Stimulated activated CD4-positive, alpha-beta T cell treated with anti-CD3 and anti-CD28 coated beads, Interleukin-2, amount 100 ng/mL, for 4 hours (primary cell): ENCODE results near the gene PTK6.

Experiments used
- DNase-seq: peaks from one replicate; pipeline ENCODE4 v3.0.0-alpha.2; 2020; ENCODE audit warnings: low read depth

PTK6 gene

DNA sequence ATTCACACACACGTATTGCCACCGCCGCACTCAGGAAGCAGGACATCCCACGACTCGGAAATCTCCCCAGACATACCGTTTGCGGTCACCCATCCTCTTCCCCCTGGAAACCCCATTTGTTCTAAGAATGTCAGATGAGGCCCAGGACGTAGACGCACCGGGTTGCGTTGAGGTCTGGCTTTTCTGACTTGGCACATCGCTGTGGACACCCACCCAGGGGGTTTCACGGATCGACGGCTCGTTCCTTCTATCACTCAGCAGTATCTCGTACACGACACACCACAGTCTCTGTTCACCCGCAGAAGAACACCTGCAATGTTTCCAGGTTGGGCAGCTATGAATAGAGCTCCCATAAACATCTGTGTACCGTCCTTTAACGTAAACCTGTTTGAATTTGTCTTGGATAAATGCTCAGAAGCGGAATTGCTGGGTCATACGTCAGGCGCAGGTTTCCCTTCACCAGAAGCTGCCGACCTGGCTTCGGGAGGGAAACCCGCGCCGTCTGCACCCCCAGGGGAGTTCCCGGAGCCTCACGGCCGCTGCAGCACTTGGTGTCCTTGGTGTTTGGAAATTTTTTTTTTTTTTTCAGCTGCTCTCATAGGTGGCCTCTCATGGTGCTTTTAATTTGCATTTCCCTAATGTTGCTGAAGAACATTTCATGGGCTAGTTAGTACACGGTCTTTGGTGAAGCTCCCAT is 29.0 kb downstream of the PTK6 start:
- no peak for DNase-seq

DNA sequence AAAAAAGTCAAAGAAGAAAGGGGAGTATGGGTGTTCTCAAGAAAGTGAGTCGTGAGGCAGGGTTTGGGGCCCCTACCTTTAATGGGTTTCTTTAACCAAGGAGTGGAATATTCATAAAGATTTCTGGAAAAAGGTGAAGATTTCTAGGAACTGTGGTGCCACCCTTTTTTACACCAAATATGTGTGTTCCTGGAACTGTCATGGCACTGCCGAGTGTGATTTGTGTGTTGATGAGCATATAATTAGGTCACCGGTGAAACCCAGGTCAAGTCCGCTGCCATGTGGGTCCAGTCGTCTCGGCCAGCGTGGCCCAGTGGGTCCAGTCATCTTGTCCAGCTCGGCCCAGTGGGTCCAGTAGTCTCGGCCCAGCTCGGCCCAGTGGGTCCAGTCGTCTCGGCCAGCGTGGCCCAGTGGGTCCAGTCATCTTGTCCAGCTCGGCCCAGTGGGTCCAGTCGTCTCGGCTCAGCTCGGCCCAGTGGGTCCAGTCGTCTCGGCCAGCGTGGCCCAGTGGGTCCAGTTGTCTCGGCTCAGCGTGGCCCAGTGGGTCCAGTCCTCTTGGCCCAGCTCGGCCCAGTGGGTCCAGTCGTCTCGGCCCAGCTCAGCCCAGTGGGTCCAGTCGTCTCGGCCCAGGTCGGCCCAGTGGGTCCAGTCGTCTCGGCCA is 30.0 kb downstream of the PTK6 start:
- DNase-seq = no peak

DNA sequence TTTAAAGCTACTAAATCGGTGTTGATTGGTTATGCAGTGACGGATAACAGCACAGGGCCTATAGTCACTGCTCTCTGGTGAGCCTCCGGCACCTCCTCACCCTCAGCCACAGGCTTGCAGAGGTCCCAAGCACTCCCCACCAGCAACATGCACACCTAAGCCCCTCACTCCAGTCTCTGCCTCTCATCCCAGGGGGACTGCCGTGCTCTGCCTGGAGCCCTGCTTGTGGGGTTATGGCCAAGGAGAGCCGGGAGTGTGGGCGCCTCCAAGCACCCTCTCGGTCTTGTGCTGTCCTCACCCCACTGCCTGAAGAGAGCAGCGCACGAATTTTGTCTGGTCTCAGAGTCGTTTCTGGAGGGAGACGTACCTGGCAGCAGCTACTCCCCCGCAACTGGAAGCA is 31.5 kb downstream of the PTK6 start:
- DNase-seq = no peak

DNA sequence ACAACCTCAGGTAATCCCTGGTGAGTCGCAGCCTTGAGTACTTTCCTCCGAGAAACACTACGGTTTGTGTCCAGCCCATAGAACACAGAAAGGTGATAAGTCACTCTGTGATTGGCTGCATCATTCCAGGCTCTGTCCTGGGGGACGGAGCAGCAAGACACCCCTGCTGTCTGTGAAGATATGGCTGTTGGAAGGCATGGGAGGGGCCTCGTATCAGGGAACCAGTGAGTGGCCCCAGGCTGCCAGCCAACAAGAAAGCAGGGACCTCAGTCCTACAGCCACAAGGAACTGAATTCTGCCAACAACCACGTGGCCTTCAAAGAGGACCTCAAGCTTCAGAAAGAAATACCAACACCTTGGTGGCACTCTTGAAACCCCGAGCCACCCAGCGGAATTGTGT is 31.9 kb downstream of the PTK6 start:
- no peak for DNase-seq

DNA sequence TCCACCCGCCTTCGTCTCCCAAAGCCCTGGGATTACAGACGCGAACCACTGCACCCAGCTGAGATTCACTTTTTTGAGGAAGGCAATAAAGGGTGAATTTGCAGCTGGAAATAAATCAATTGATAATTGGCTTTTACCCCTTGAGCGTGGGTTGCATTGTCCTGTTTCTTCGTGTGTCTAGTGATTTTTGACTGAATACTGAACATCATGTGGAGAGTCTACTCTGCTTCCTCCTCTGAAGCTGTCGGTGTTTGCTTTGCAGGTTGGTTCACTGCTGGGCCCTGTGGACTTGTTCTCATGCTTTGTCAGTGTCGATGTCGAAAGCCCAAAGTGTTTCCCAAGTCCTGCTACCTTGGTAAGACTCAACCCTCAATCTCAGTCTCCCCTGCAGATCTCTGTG is 32.5 kb downstream of the PTK6 start:
- DNase-seq = no peak

DNA sequence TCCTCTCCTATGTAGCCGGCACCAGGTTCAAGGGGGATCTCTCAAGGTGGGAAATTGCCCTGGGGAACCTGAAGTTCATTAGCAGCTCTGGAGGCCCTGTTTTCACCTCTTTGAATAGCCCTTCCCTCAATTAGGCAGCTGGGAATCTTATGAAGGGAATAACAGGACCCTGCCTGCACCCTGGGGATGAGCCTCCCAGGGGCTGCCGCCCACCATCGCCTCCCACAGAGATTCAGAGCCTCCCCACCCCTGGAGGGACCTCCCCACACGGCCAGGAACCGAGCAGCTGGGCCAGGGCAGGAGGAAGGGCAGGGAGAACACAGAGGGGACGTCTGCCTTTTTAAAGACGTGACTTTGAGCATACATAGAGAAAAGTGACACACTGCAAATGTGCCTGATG is 33.7 kb downstream of the PTK6 start:
- DNase-seq = no peak

DNA sequence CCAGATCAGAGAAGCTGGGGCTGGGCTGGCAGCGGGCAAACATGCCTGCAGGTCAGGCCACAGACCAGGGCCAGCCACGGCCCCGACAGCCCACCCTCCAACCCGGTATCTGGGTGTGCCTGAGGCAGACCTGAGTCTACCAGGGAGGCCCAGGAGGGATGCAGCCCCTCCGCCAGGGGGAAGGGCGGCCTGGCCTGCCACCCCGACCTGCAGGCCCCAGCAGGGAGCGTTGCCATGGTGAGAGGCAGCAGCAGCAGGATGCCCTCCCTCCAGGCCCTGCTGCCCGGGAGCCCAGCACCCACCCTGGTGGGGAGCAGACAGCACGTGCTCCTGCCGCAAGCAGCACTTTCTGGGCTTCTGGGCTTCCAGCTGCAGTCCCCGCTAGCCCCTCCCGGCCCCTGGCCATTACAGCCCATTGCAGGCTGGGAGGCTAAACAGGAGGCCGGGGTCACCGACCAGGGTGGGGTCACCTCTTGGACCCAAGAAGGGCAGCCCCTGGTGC is 34.5 kb downstream of the PTK6 start:
- DNase-seq = no peak

DNA sequence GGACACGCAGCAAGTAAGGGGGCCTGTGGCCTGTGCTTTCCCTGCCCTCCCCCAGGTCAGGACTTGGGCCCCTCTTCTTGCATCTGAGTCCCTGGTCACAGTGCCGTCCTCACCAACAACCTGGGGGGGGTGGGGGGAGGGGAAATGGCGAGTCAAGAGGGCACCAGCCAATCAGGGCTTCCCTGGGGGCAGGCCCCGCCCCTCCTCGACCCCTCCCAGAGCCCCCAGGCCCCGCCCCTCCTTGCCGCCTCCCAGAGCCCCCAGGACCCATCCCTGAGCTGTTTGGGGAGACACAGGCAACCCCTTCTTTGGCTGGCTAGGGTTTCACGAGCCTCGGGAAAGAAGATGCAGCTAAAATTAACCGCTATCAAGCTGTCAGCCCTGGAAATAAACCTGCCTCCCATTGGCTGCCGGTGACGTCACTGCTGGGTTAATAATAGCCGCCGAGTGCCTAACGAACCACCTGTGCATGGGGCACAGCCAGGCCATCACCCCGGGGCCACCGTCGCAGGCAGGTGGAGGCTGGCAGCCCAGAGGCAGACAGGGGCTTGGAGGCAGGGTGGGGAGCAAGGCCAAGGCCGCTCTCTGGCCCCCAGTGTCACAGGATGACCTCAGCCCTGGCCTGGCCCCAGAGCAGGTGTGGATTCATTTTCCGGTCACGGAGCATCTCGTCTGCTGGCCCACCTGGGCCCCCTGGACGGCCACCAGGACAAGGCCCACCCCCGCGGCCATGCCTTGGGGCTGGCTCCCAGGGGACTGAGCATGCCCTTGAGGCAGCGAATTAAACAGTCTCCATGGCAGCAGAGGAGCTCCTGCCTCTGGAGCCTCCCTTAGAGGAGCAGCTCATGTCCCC is 35.1 kb downstream of the PTK6 start:
- no peak for DNase-seq

DNA sequence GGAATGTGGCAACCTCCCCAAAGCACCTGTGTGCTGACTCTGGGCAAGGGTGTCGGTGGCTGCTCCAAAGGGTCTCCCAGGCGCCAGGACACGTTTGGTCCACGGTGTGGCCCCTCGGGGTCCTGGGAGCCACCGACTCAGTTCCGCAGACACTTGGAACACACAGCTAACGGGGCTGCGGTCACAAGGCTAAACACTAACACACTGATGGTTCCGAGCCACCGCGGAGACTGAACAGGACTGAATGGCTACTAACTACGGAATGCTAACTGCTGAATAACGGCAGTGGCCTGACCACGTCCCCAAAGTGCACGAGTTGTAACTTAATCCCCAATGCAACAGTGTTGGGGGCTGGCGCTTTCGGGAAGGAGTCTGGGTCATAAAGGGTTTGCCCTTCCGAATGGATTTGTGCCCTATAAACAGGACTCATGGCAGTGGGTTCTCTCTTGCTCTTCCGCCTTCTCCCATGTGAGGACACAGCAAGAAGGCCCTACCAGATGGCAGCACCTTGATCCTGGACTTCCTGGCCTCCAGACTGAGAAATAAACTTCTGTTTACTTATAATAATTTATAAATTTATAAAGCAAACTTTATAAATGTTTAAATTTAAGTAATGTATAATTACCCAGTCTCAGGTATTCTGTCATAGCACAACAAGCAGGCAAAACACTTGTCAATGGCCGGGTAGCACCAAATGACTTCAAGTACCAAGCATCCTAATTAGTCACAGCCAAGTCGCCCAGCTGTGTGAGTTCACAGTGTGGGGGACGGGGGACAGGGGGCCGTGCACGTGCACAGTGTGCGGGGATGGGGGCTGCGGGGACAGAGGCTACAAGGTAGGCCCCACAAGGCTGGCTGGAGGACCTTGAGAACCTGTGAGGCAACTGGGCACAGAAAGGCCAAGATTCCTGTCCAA is 36.0 kb downstream of the PTK6 start:
- no peak for DNase-seq

DNA sequence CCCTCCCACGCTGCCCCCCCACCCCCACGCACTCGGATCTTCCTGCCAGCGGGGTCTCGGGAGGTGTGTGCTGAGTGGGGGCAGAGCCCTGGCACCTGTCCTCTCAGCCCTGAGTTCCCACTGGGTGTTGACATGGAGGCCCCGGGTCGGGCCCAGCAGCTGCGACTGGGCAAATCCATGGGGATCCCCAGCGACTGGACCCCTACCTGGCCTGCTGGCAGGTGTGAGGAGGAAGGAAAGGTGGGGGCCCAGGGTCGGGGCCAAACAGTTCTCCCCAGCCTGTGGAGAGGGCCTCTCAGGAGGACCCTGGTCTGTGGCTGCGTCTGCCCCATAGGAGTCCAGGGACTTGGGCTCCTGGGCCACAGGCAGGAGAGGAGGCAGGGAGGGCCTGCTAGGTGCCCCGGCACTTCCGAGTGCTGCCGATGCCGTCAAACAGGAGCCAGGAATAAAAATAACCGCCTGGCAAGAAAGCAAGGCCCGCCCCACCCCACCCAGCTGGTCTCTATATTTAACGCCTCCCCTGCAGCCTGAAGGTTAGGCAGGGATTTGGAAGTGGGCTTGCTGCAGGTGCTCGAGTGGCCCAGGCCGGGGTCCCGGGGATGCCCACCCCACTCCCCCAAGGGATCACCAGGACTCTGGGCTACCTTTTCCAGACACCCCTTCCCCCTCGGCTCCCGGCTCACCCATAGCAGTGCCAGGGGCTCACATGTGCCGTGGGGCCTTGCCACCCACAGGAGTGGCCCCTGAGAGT is 36.9 kb downstream of the PTK6 start:
- DNase-seq = no peak

DNA sequence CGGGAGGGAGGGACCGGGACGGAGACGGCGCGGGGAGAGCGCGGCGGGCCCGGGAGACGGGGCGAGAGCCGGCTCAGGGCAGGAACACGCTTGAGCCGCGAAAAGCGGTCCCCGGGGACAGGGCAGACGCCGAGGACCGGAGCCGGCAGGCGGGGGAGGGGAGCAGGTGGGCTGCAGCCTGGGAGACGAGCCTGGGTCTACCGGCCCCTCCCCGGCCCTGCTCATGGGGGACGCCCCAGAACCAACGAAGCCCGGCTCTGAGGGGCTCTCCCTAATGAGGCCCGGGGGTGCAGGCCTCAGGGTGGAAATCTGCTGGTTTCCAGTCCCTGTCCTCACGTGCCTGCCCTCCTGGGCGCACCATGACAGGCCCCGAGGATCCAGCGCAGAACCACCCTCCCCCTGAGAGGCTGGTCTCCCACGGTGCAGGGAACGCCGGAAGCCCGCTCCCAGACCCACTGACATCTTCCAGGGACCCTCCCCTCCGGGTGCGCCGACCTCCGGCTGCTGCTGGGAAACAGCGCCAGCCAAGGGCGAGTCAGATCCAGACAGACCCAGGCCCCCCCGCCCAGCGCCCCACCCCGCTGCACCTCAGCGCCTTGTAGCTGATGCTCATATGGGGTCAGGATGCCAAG is 37.7 kb downstream of the PTK6 start:
- no peak for DNase-seq

DNA sequence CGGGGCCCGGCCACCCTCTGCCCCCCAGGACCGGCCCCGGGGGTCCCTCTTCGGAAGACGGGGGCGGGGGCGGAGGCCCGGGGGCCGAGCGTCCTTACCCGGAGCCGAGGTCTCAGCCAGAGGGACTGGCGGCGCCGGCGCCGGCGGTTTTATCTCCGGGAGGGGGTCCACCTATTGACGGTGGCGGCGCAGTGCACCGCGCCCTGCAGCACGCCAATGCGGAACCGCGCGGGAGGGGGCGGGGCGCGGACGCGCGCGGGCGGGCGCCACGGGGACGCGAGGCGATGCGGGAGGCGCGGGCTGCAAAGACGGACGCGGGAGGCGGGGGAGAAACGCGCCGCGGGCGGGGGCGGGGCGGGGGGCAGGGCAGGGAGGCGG is 38.2 kb downstream of the PTK6 start, which contains the start of gene EEF1A2:
Gene EEF1A2 (minus strand): TSS at position 124 of the 378 bp plus-strand sequence. CDS start 1,320 bp downstream, outside the sequence.
- peak; percentile 41 for DNase-seq

DNA sequence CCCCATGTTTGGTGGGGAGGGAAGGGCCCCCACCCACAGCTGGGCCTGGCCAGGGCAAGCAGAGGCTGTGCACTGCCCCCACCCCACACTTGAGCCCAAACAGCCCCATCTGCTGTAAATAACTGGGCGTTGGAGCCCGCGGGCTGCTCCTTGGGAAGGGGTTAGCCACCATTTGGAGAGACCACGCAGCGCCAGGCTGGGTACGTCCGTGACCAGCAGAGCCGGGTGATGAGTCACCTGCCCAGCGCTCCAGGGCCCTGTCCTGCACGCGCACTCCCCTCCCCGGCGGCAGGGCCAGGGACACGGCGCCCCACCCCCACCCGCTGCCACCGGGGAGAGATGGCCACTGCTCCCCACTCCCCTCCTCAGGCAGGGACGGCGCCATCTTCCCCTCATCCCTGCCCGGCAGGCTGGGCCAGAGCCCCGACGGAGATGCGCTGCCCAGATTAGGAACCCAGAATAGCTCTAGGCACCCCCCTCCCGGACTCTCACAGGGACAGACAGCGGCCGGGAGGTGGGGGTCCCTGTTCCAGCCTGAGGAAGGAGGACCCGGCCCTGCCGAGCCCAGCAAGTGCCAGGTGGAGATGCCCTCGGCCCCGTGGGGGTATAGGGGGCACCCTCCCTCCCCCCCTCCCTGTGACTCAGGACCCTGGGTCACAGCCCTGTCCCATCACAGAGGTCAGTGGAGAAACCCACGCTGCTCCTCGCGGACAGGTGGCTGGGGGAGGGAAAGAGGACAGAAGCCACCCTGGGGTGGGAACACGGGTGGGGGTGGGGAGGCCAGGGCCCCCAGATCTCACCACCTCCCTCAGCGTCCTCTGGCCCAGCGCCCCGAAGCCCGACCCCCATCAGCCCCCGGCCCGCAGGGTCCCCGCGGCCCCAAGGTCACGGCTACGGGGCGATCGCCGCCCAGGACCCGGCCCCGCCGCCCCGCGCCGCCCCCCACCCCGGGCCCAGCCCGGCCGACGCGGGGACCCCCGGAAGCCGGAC is 38.9 kb downstream of the PTK6 start:
- DNase-seq = no peak

DNA sequence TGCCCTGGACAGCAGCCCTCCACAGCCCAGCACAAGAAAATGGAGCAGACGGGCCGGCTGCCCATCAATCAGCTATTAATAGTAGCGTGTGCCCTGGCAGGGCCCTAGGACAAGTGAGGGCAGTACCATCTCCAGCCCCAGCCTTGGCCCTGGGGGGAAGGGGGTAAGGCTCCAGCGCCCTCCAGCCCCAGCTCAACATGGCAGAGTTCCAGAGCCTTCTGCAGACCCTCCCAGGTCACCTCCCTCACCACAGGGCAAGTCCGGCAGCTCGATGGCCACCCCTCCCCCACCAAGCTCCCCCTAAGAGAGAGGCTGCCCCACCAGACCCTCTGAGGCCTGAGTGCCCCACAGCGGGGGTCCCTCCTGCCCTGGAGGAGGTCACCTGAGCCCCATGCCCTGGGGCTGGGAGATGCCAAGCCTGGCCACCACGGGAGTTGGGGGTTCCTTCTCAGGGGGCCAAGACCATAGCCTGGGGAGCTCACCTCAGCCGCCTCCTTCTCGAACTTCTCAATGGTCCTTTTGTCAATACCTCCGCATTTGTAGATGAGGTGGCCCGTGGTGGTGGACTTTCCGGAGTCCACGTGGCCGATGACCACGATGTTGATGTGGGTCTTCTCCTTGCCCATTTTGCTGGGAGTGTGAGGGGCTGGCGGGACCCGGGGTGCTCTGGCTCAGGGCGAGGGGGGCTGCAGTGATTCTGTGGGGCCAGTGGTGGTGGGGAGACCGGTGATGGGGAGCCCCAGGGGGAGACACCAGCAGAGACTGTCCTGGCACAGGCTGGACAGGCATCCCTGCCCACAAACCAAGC is 39.8 kb downstream of the PTK6 start:
- DNase-seq = no peak

DNA sequence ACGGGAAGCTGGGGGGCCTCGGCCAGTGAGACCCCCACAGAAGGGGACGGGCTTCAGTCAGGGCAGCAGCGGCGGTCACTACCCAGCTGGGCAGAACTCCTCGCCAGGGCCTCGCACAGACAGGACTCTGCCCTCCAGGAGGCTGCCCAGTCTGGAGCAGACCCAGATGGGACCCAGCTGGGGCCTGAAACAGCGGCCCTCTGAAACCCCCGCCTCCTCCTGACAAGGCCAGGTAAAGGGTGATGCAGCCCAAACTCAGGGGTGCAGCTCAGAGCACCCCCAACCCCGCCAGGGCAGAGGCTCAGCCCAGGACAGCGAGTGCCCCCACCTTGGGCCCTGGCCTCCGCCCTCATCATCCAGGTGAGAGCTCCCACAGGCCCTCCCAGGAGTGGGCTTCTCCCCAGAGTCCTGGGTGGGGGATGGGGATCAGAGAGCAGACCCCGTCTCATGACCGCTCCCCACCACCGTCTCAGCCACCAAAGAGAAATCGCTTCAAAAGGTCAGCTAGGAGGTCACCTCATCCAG is 40.5 kb downstream of the PTK6 start:
- no peak for DNase-seq

DNA sequence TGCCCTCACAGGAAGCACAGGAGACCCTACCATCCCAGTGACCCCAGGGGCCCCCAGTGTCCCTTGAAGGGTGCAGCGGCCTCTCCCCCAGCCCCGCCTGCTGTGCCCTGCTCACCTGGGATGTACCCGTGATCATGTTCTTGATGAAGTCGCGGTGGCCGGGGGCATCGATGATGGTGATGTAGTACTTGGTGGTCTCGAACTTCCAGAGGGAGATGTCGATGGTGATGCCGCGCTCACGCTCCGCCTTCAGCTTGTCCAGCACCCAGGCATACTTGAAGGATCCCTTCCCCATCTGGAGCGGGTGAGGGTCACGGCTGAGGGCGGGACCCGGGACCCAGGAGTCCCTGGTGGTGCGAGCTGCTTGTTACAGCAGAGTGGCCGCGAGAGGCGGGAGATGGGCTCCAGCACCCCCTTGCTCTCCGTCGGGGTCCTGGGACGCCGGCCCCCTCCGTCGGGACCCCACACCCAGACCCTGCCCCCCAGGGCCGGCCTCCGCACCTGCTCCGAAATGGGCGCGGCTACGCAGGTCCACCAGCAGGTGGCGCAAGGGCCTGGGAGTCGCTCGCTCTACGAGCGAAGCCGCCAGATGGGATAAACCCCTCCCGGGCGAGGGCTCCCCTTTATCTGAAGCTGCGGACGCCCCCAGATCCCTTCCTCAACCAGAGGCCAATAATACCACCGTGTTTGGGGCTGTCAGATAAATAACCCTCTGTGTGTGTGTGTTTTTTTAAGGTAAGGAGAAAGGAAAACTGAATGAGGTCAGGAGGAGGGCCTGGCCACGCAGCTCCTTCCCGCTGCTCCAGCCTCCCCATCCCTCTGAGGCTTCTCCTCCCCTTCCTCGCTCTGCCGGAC is 41.2 kb downstream of the PTK6 start:
- peak; percentile 66 for DNase-seq

DNA sequence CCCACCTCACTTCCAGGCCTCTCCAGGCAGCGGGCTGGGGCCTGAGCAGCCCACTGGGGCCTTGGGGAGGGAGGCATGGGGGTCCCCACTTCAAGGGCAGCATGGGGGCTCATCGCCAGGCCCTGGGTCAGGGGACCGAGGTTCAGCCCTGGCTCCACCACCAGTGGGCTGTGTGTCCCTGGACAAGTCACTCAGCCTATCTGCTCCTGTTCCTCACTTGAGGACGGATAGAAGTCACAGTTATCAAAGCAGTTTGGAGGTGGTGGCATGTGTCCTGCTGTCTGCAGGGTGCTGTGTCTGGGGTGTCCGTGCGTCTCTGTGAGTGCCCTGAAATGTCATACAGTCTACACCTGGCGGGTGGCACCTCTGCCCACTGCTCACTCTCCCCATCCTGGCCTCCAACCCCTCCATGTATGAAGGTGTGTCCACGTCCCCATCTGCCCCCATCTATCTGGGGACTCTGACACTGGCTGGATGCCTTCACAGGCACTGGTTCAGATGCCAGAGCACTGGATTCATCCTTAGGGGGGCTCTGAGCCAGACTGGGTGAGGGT is 41.9 kb downstream of the PTK6 start:
- no peak for DNase-seq
